ENCODE data around the gene ARFIP1.

- no peak for TF ChIP-seq POLR2A (IDR thresholded peaks at IDR 0.05)
- TF ChIP-seq CTCF (IDR thresholded peaks at IDR 0.05 in 4 of 5, conservative IDR thresholded peaks at IDR 0.05 in 1 of 5), result no peak
These were observed 42.6 kb downstream of the ARFIP1 start for GRCh38 chr4:152822323-152822722.

All from gastrocnemius medialis (tissue), 4 donors.